Uterus (tissue), 2 donors: ENCODE data around the gene MMP17.

Source experiments
- POLR2A ChIP-seq, 2 donors: fragments of 450-650 bp; IDR thresholded peaks; one replicate each; pipeline ENCODE4 v1.6.1; 2016; ENCODE audit warnings: antibody characterized with exemption in 2 of 2, mild to moderate bottlenecking in 1 of 2, moderate library complexity in 1 of 2
- TF ChIP-seq, protein P1 (sequence below), 4 experiments: fragments of 200-600 bp in 2 of 4; fragments of 450-650 bp in 2 of 4; sonication (generic) in 2 of 4; IDR thresholded peaks; one replicate each; pipeline ENCODE4 v1.5.1; 2016 to 2019; ENCODE audit warnings: antibody characterized with exemption in 4 of 4, mild to moderate bottlenecking in 2 of 4, moderate library complexity in 1 of 4

DNA sequence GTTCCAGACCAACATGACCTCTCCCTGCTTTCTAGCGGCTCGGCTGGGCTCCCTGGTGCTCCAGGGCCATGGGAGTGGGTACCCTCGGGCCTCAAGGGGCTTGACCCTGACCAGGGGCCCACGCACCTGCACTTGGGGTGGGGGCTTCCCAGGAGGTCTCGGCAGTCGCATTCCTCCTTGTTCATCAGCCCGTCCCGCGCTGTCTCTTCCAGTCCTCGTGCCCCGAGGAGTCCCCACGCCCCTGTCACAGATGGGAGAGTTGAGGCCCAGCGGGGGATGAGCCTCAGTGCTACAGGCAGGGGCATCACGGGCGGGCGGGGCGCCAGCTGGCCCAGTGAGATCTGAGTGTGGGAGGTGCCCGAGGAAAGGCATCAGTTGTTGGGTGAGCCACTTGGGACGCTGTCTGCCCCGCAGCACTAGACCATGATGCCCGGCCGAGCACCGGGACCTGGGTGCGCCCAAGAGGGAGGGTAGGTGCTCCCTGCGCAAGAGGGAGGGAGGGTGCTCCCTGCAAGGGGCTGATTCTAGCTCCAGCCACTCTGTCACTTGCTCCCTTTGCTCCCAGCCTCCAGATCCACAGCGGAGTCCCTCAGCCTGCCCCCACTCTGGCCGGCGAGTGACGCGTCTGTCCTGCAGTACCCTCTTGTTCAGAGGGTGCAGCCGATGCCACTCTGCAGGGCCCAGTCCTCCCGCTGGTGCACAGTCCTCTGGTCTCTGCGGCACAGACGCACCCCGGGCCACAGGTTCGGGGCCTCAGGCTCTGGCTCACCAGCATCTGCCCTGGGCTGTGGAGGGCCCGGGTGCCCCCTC is 23.8 kb downstream of the MMP17 start:
- TF ChIP-seq POLR2A (IDR thresholded peaks at IDR 0.05) = no peak
- TF ChIP-seq, protein P1, sequence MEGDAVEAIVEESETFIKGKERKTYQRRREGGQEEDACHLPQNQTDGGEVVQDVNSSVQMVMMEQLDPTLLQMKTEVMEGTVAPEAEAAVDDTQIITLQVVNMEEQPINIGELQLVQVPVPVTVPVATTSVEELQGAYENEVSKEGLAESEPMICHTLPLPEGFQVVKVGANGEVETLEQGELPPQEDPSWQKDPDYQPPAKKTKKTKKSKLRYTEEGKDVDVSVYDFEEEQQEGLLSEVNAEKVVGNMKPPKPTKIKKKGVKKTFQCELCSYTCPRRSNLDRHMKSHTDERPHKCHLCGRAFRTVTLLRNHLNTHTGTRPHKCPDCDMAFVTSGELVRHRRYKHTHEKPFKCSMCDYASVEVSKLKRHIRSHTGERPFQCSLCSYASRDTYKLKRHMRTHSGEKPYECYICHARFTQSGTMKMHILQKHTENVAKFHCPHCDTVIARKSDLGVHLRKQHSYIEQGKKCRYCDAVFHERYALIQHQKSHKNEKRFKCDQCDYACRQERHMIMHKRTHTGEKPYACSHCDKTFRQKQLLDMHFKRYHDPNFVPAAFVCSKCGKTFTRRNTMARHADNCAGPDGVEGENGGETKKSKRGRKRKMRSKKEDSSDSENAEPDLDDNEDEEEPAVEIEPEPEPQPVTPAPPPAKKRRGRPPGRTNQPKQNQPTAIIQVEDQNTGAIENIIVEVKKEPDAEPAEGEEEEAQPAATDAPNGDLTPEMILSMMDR (IDR thresholded peaks at IDR 0.05) = no peak
